Neural progenitor cell (in vitro differentiated cells): Measurements from ENCODE around the gene RBBP7. TPM values are rescaled to one million over a fixed set of nuclear protein-coding genes. Genes with fewer than 3 reads are reported as not detected.

Source experiments
- DNase-seq: peaks from one replicate; pipeline ENCODE4 v3.0.0-alpha.2; 2016; ENCODE audit warnings: low spot score
- H2AFZ ChIP-seq: fragments of 200-600 bp; sonication (generic); replicated peaks from 2 replicates; pipeline ENCODE4 v1.6.1; 2016; ENCODE audit warnings: antibody characterized with exemption
- H3F3A ChIP-seq: fragments of 200-600 bp; sonication (generic); 2 replicates; pipeline ENCODE4 v1.6.1; 2016; ENCODE audit warnings: antibody characterized with exemption, low read depth
- H3K27ac ChIP-seq: fragments of 200-600 bp; sonication (generic); 2 replicates; pipeline ENCODE4 v1.5.1; 2016; ENCODE audit warnings: mild to moderate bottlenecking
- H3K27me3 ChIP-seq: fragments of 200-600 bp; sonication (generic); 2 replicates; pipeline ENCODE4 v1.6.1; 2016; ENCODE audit warnings: mild to moderate bottlenecking, moderate library complexity
- H3K36me3 ChIP-seq: fragments of 200-600 bp; sonication (generic); 2 replicates; pipeline ENCODE4 v1.5.1; 2016
- H3K4me1 ChIP-seq: fragments of 200-600 bp; sonication (generic); 2 replicates; pipeline ENCODE4 v1.6.1; 2016; ENCODE audit warnings: mixed run types
- H3K4me2 ChIP-seq: fragments of 200-600 bp; sonication (generic); 2 replicates; pipeline ENCODE4 v1.6.1; 2016
- H3K4me3 ChIP-seq: fragments of 200-600 bp; sonication (generic); 2 replicates; pipeline ENCODE4 v1.5.1; 2016
- H3K79me2 ChIP-seq: fragments of 200-600 bp; sonication (generic); 2 replicates; pipeline ENCODE4 v1.6.1; 2016; ENCODE audit warnings: low read depth
- H3K9ac ChIP-seq: fragments of 200-600 bp; sonication (generic); 2 replicates; pipeline ENCODE4 v1.6.1; 2016
- H3K9me3 ChIP-seq: fragments of 200-600 bp; sonication (generic); 2 replicates; pipeline ENCODE4 v1.5.1; 2016; ENCODE audit warnings: low read depth
- H4K20me1 ChIP-seq: fragments of 200-600 bp; sonication (generic); 2 replicates; pipeline ENCODE4 v1.6.1; 2016; ENCODE audit warnings: low read depth
- H3K27ac Mint-ChIP-seq: 3 replicates; pipeline ENCODE4 v1.8.0; 2021; ENCODE audit warnings: mixed read lengths
- H3K27me3 Mint-ChIP-seq: 2 replicates; pipeline ENCODE4 v1.8.0; 2022; ENCODE audit warnings: low read depth, mild to moderate bottlenecking, inconsistent platforms, moderate library complexity, mixed read lengths; ENCODE audit not compliant: insufficient read depth
- H3K36me3 Mint-ChIP-seq: 3 replicates; pipeline ENCODE4 v1.8.0; 2021; ENCODE audit warnings: mixed read lengths
- H3K4me1 Mint-ChIP-seq: 3 replicates; pipeline ENCODE4 v1.8.0; 2021; ENCODE audit warnings: mixed read lengths
- H3K4me3 Mint-ChIP-seq: 3 replicates; pipeline ENCODE4 v1.8.0; 2021; ENCODE audit warnings: mild to moderate bottlenecking, moderate library complexity, mixed read lengths
- H3K9me3 Mint-ChIP-seq: 3 replicates; pipeline ENCODE4 v1.8.0; 2020; ENCODE audit warnings: mixed read lengths
- CTCF ChIP-seq: fragments of 200-600 bp; sonication (generic); IDR thresholded peaks from 2 replicates; pipeline ENCODE4 v1.5.1; 2017; ENCODE audit warnings: antibody characterized with exemption, mild to moderate bottlenecking
- EZH2 ChIP-seq: fragments of 200-600 bp; sonication (generic); IDR thresholded peaks from 2 replicates; pipeline ENCODE4 v1.6.1; 2017; ENCODE audit warnings: antibody characterized with exemption, mild to moderate bottlenecking, moderate library complexity
- EZH2phosphoT487 ChIP-seq: fragments of 200-600 bp; sonication (generic); IDR thresholded peaks from 2 replicates; pipeline ENCODE4 v1.6.1; 2017; ENCODE audit warnings: antibody characterized with exemption
- total RNA-seq: library from RNA; depleted of rRNA; stranded (reverse); fragments of >200 nt; gene quantifications from 2 replicates; pipeline ENCODE4 v1.2.3, GENCODE V29; 2015; ENCODE audit warnings: low replicate concordance

Gene RBBP7
- total RNA-seq, 1 donor from 2014 or later, result 425 TPM

GRCh38 chrX:16836371-16836770 is 33.8 kb downstream of the RBBP7 start:
- H3F3A ChIP-seq, result peaks cover 44% of the 10 kb centered on the region
- no peak overlapping the region for H3K4me2 ChIP-seq
- no peak overlapping the region for H2AFZ ChIP-seq
- Mint-ChIP-seq H3K27ac (no peak overlapping the region), H3K4me3 (no peak overlapping the region), H3K9me3 (no peaks in the 10 kb centered on the region), H3K27me3 (peaks cover 5% of the 10 kb centered on the region), H3K4me1 (peaks cover 32% of the 10 kb centered on the region), H3K36me3 (peaks cover 36% of the 10 kb centered on the region)
- no peak overlapping the region for H3K9ac ChIP-seq
- H3K36me3 ChIP-seq, result no peaks in the 10 kb centered on the region
- peak; percentile 52 for DNase-seq
- H3K4me3 ChIP-seq, result no peak overlapping the region
- peaks cover 16% of the 10 kb centered on the region for H4K20me1 ChIP-seq
- H3K4me1 ChIP-seq, result peaks cover 36% of the 10 kb centered on the region
- TF ChIP-seq EZH2 (no peak), EZH2phosphoT487 (no peak), CTCF (peak; percentile 71)
- H3K79me2 ChIP-seq, result no peaks in the 10 kb centered on the region
- H3K27me3 ChIP-seq, result no peaks in the 10 kb centered on the region
- H3K9me3 ChIP-seq, result no peaks in the 10 kb centered on the region
- no peak overlapping the region for H3K27ac ChIP-seq

- Histone ChIP-seq H2AFZ (no peak overlapping the region), H3K27ac (peak overlapping the region; percentile 18), H3K9me3 (no peaks in the 10 kb centered on the region), H3K4me2 (peak overlapping the region; percentile 49), H4K20me1 (peaks cover 10% of the 10 kb centered on the region), H3F3A (peaks cover 33% of the 10 kb centered on the region), H3K79me2 (no peaks in the 10 kb centered on the region), H3K4me3 (no peak overlapping the region), H3K4me1 (peaks cover 32% of the 10 kb centered on the region), H3K9ac (no peak overlapping the region), H3K27me3 (no peaks in the 10 kb centered on the region), H3K36me3 (no peaks in the 10 kb centered on the region)
- no peaks in the 10 kb centered on the region for H3K9me3 Mint-ChIP-seq
- no peak overlapping the region for H3K27ac Mint-ChIP-seq
- peak; percentile 74 for DNase-seq
- peaks cover 26% of the 10 kb centered on the region for H3K36me3 Mint-ChIP-seq
- TF ChIP-seq EZH2phosphoT487, result no peak
- TF ChIP-seq EZH2, result no peak
- no peak for TF ChIP-seq CTCF
- H3K27me3 Mint-ChIP-seq, result peaks cover 5% of the 10 kb centered on the region
- H3K4me3 Mint-ChIP-seq, result no peak overlapping the region
- H3K4me1 Mint-ChIP-seq, result peaks cover 28% of the 10 kb centered on the region
Observed at GRCh38 chrX:16834806-16835205, 35.4 kb downstream of the RBBP7 start.

- H2AFZ ChIP-seq, result no peak overlapping the region
Observed at GRCh38 chrX:16832301-16832700, 37.9 kb downstream of the RBBP7 start.

More at GRCh38 chrX:16832301-16832700, 37.9 kb downstream of the RBBP7 start:
- DNase-seq, result no peak
- Histone ChIP-seq H4K20me1 (no peaks in the 10 kb centered on the region), H3K9me3 (no peaks in the 10 kb centered on the region), H3K4me1 (peaks cover 19% of the 10 kb centered on the region), H3F3A (peaks cover 16% of the 10 kb centered on the region), H3K4me2 (no peak overlapping the region), H3K27me3 (no peaks in the 10 kb centered on the region), H3K4me3 (no peak overlapping the region), H3K27ac (peak overlapping the region; percentile 3), H3K79me2 (no peaks in the 10 kb centered on the region), H3K36me3 (no peaks in the 10 kb centered on the region), H3K9ac (no peak overlapping the region)
- Mint-ChIP-seq H3K36me3 (peaks cover 12% of the 10 kb centered on the region), H3K9me3 (no peaks in the 10 kb centered on the region), H3K27me3 (no peaks in the 10 kb centered on the region), H3K4me3 (no peak overlapping the region), H3K4me1 (peaks cover 16% of the 10 kb centered on the region), H3K27ac (no peak overlapping the region)
- TF ChIP-seq EZH2, result no peak
- TF ChIP-seq CTCF, result no peak
- no peak for TF ChIP-seq EZH2phosphoT487
